Activated T-helper 17 cell treated with anti-CD3 and anti-CD28 coated beads, Interleukin-2, amount 50 U/mL, for 72 hours (primary cell): Measurements from ENCODE around the gene ANKRD42. TPM values are rescaled to one million over a fixed set of nuclear protein-coding genes. Genes with fewer than 3 reads are reported as not detected.

ENCODE experiments used
- ATAC-seq: fragments of 150-1000 bp; cut with Tn5 transposase; replicated peaks from 2 replicates; pipeline ENCODE4 v1.10.0; 2021; ENCODE audit warnings: mild to moderate bottlenecking, moderate library complexity
- H3K27ac Mint-ChIP-seq: one replicate; pipeline ENCODE4 v1.8.0; 2022; ENCODE audit warnings: mixed read lengths
- H3K27me3 Mint-ChIP-seq: one replicate; pipeline ENCODE4 v1.8.0; 2022; ENCODE audit warnings: mixed read lengths
- H3K36me3 Mint-ChIP-seq: one replicate; pipeline ENCODE4 v1.8.0; 2022; ENCODE audit warnings: low read depth, mild to moderate bottlenecking, mixed read lengths
- H3K4me1 Mint-ChIP-seq: one replicate; pipeline ENCODE4 v1.8.0; 2022; ENCODE audit warnings: mixed read lengths
- H3K4me3 Mint-ChIP-seq: one replicate; pipeline ENCODE4 v1.8.0; 2022; ENCODE audit warnings: mild to moderate bottlenecking, mixed read lengths
- H3K9me3 Mint-ChIP-seq: one replicate; pipeline ENCODE4 v1.8.0; 2022; ENCODE audit warnings: mixed read lengths
- total RNA-seq, 2 donors: library from RNA; stranded (reverse); gene quantifications; one replicate each; pipeline ENCODE4 v1.2.3, GENCODE V29; 2022

Gene ANKRD42
- total RNA-seq: 1 to 10 TPM; 2.2 to 2.3 TPM

- H3K9me3 Mint-ChIP-seq: no peaks in the 10 kb centered on the region
- H3K27ac Mint-ChIP-seq: peak within 1 kb of the TSS; percentile 94
- peaks cover 20% of the 10 kb centered on the region for H3K4me1 Mint-ChIP-seq
- peak; percentile 92 for ATAC-seq
- H3K4me3 Mint-ChIP-seq: peak within 1 kb of the TSS; percentile 92
- H3K27me3 Mint-ChIP-seq: no peaks in the 10 kb centered on the region
- H3K36me3 Mint-ChIP-seq: peaks cover 51% of the 10 kb centered on the region
Observed at GRCh38 chr11:83193315-83194280, at the start of gene ANKRD42. Gene ANKRD42, plus strand, starts transcription at chr11:83193712. Its CDS starts 959 bp downstream, at chr11:83194671.

GRCh38 chr11:83147895-83148294, 45.6 kb upstream of the ANKRD42 start:
- H3K27ac Mint-ChIP-seq: no peak overlapping the region
- H3K4me3 Mint-ChIP-seq: no peak overlapping the region
- no peaks in the 10 kb centered on the region for H3K27me3 Mint-ChIP-seq
- no peaks in the 10 kb centered on the region for H3K9me3 Mint-ChIP-seq
- H3K36me3 Mint-ChIP-seq: no peaks in the 10 kb centered on the region
- no peak for ATAC-seq
- no peaks in the 10 kb centered on the region for H3K4me1 Mint-ChIP-seq

DNA sequence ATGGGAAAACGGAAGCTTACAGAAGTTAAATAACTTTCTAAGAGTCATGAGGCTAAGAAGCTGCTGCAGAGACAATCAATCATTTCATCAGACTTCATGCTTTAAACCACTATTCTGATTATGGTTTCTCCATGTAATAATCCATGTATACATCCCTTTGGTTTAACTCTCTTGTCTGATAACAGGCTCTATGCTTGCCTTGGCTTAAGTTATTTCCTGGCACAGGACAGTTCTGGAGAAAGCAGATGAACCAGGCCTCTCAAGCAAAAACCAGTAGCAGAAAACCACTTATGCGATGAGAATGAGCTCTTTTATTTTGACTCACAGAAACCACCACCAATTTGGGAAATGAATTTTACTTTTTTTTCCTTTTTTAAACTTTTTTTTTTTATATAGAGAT, 43.1 kb upstream of the ANKRD42 start:
- ATAC-seq: no peak
- Mint-ChIP-seq H3K36me3 (no peaks in the 10 kb centered on the region), H3K4me3 (no peak overlapping the region), H3K9me3 (no peaks in the 10 kb centered on the region), H3K4me1 (no peaks in the 10 kb centered on the region), H3K27ac (no peak overlapping the region), H3K27me3 (no peaks in the 10 kb centered on the region)

- no peaks in the 10 kb centered on the region for H3K4me1 Mint-ChIP-seq
- ATAC-seq: no peak
Observed at GRCh38 chr11:83151274-83151977, 42.1 kb upstream of the ANKRD42 start.

DNA sequence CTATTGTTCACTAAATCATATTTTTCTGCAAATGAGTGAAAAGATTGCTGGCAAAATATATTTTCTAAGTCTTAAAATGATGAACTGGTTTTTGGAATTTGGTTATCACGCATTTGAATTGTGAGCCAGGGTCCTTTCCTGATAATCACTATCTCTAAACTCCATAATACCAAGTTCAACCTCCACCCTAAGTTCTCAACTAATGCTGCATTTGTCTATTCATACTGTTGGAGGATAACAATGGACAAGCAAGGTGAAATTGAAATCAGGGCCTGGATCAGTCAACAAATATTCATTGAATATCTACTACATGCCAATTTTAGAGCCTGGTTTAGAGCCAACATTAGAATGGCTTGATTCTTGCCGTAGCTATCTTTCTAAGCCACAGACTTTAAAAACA, 41.2 kb upstream of the ANKRD42 start:
- no peak for ATAC-seq
- Mint-ChIP-seq H3K4me1 (no peaks in the 10 kb centered on the region), H3K9me3 (no peaks in the 10 kb centered on the region), H3K27ac (no peak overlapping the region), H3K27me3 (no peaks in the 10 kb centered on the region), H3K36me3 (peaks cover 8% of the 10 kb centered on the region), H3K4me3 (no peak overlapping the region)

More at GRCh38 chr11:83151274-83151977, 42.1 kb upstream of the ANKRD42 start:
- H3K27ac Mint-ChIP-seq: no peak overlapping the region
- H3K27me3 Mint-ChIP-seq: no peaks in the 10 kb centered on the region
- H3K4me3 Mint-ChIP-seq: no peak overlapping the region
- no peaks in the 10 kb centered on the region for H3K9me3 Mint-ChIP-seq
- peaks cover under 1% of the 10 kb centered on the region for H3K36me3 Mint-ChIP-seq

DNA sequence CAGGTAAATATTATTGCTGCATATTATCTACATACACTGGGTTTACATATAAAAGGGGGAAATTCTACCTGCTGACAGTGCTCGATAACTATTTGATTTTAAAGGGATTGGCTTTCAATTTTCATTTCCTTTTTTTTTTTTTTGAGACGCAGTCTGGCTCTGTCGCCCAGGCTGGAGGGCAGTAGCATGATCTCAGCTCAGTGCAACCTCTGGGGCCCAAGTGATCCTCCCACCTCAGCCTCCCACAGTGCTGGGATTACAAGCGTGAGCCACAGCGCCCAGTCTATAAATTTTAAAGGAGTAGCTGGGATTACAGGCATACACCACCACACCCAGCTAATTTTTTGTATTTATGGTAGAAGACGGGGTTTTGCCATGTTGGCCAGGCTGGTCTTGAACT, 39.7 kb upstream of the ANKRD42 start:
- H3K36me3 Mint-ChIP-seq: peaks cover 23% of the 10 kb centered on the region
- no peak for ATAC-seq
- H3K27me3 Mint-ChIP-seq: no peaks in the 10 kb centered on the region
- no peak overlapping the region for H3K27ac Mint-ChIP-seq
- H3K9me3 Mint-ChIP-seq: no peaks in the 10 kb centered on the region
- no peaks in the 10 kb centered on the region for H3K4me1 Mint-ChIP-seq
- H3K4me3 Mint-ChIP-seq: no peak overlapping the region

DNA sequence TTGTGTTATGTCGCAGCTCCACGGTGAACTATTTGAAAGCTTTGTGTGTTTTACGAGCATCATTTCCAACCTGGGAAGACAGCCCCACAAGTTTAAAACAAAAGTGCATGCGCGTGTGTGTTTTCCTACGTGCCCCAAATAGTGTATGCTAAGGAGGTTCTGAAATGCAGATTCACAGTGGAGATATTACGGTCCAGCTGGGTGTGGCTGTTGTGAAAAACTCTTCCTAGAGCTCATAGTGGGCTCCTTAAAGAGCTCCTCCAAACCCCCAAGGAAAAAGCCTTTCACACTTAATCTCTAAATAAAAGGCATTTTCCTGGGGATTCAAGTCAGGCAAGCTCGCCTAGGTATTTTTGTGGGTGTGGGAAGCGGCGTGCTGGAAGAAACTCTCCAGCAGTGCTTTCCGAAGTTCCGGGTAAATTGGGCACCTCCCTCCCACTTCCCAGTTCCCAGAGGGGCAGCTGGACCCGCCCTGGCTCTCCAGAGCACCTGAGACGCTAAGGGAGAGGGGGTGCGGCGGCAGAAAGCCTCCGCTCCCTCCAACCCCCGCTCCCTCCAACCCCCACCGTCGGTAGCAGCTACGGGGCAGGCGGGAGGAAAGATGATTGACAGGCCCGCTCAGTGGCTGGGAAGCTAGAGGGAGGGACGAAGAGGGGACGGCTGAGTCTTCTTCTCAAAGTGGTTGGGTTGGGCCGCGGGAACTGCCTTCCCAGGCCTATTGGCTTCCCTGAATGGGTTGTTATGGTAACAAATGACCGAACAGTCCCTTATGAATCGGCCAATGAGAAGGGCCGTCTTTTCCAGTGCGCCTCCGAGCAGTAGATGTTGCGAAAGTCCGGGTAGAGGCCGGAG, 37.1 kb upstream of the ANKRD42 start:
- no peaks in the 10 kb centered on the region for H3K9me3 Mint-ChIP-seq

GRCh38 chr11:83156996-83157593, 36.4 kb upstream of the ANKRD42 start, which contains the start of gene PCF11:
Gene PCF11, plus strand, starts transcription at chr11:83157131. Its CDS starts 309 bp downstream, at chr11:83157440.
- peak within 1 kb of the TSS; percentile 99 for H3K27ac Mint-ChIP-seq
- peaks cover 57% of the 10 kb centered on the region for H3K36me3 Mint-ChIP-seq
- H3K9me3 Mint-ChIP-seq: no peaks in the 10 kb centered on the region
- H3K27me3 Mint-ChIP-seq: no peaks in the 10 kb centered on the region
- peak within 1 kb of the TSS; percentile 98 for H3K4me3 Mint-ChIP-seq
- H3K4me1 Mint-ChIP-seq: peaks cover 22% of the 10 kb centered on the region
- ATAC-seq: peak; percentile 10

More for the DNA sequence above, 37.1 kb upstream of the ANKRD42 start:
- Mint-ChIP-seq H3K27ac (peak overlapping the region; percentile 99), H3K4me1 (peaks cover 15% of the 10 kb centered on the region), H3K4me3 (peak overlapping the region; percentile 98), H3K27me3 (no peaks in the 10 kb centered on the region), H3K36me3 (peaks cover 49% of the 10 kb centered on the region)
- ATAC-seq: peak; percentile 94

DNA sequence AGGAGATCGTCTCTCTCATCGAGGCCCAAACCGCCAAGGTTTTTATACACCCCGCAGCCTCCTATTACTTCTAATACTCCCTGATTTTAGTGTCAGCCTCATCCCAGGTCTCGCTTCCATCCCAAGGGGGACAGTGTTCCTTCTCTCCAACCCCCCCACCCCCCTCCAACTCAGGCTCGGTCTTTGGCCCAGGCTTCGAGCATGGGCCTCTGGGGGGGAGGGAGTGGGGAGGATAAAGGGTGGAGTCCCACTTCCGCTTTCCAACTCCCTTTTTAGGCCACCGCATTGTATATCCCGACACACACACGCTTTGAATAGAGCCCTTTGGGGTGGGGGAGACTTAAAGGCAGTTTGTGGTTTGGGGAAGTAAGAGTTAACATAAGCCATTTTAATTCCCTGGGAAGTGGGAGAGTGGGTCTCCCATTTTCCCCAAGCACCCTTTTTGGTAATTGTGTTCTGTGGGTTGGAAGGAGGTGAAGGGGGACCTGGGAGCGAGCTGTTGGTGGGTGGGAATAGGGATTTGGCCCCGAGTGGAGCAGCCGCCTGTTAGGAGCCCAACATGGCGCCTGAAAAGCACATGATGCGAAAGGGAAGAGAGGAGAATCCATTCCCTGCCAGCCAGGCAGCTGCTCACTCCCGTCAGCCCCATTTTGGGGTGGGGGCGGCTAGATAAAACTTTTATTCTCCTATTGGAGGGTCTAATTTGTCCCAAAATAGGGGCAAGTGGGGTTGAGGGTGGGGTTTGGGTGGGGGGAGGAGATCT, 35.7 kb upstream of the ANKRD42 start:
- H3K27me3 Mint-ChIP-seq: no peaks in the 10 kb centered on the region
- H3K4me3 Mint-ChIP-seq: peak overlapping the region; percentile 98
- no peak for ATAC-seq
- H3K27ac Mint-ChIP-seq: peak overlapping the region; percentile 99
- H3K4me1 Mint-ChIP-seq: peaks cover 23% of the 10 kb centered on the region
- peaks cover 62% of the 10 kb centered on the region for H3K36me3 Mint-ChIP-seq
- no peaks in the 10 kb centered on the region for H3K9me3 Mint-ChIP-seq

DNA sequence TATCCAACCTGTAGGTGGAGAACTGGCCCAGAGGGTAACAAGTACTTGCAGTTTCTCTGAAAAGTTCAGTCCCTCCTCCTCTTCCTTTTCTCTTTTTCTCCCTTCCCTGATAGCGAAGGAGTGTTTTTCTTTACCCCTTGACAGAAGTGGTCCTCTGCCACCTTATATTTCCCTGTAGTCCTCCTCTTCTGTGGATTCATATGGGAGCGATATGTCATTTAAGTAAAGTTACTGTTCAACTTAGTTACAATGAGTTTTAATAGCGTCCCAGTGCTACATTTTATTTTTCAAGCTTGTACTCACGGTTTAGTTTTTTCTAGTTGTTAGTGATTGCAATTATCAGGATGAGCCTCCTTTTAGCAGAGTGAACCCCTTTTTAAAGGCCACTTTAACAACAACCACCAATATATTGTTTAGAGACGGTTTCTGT, 35.1 kb upstream of the ANKRD42 start:
- no peaks in the 10 kb centered on the region for H3K9me3 Mint-ChIP-seq
- no peaks in the 10 kb centered on the region for H3K27me3 Mint-ChIP-seq
- H3K4me3 Mint-ChIP-seq: peak overlapping the region; percentile 98
- no peak for ATAC-seq
- peak overlapping the region; percentile 99 for H3K27ac Mint-ChIP-seq
- H3K4me1 Mint-ChIP-seq: peaks cover 23% of the 10 kb centered on the region
- H3K36me3 Mint-ChIP-seq: peaks cover 68% of the 10 kb centered on the region

GRCh38 chr11:83158965-83159901, 34.3 kb upstream of the ANKRD42 start:
- H3K36me3 Mint-ChIP-seq: peaks cover 77% of the 10 kb centered on the region
- H3K27ac Mint-ChIP-seq: peak overlapping the region; percentile 99
- peak overlapping the region; percentile 98 for H3K4me3 Mint-ChIP-seq
- ATAC-seq: no peak
- no peaks in the 10 kb centered on the region for H3K27me3 Mint-ChIP-seq
- H3K4me1 Mint-ChIP-seq: peaks cover 23% of the 10 kb centered on the region
- no peaks in the 10 kb centered on the region for H3K9me3 Mint-ChIP-seq
